Spleen (tissue), 11 donors: ENCODE results near the gene GUCY1A2. TPM values are rescaled to one million over a fixed set of nuclear protein-coding genes. Genes with fewer than 3 reads are reported as not detected.
A peak's percentile ranks its signal among the peaks of the same experiment; 100 is the strongest.

Source experiments
- DNase-seq: peaks from one replicate; pipeline ENCODE4 v3.0.0-alpha.2; 2020
- H3K27ac ChIP-seq, 8 donors: fragments of 200-600 bp; sonication (generic) in 7 of 8; 1 replicate in 4 of 8; 2 replicates in 4 of 8; pipeline versions ENCODE4 v1.5.0 to v1.8.0; 2016 to 2021; ENCODE audit warnings: inconsistent platforms in 4 of 8, mild to moderate bottlenecking in 4 of 8, moderate library complexity in 1 of 8
- H3K27me3 ChIP-seq, 7 donors: fragments of 200-600 bp; sonication (generic) in 6 of 7; replicated peaks in 1 of 7; 1 replicate in 4 of 7; 2 replicates in 3 of 7; pipeline versions ENCODE4 v1.5.0 to v1.8.0; 2016 to 2021; ENCODE audit warnings: inconsistent platforms in 3 of 7, mild to moderate bottlenecking in 1 of 7
- H3K36me3 ChIP-seq, 6 donors: fragments of 200-600 bp; sonication (generic) in 5 of 6; 1 replicate in 4 of 6; 2 replicates in 2 of 6; pipeline versions ENCODE4 v1.5.0 to v1.8.0; 2016 to 2021; ENCODE audit warnings: inconsistent platforms in 2 of 6
- H3K4me1 ChIP-seq, 6 donors: fragments of 200-600 bp; sonication (generic) in 5 of 6; 1 replicate in 3 of 6; 2 replicates in 3 of 6; pipeline versions ENCODE4 v1.5.0 to v1.8.0; 2016 to 2021; ENCODE audit warnings: inconsistent platforms in 3 of 6
- H3K4me3 ChIP-seq, 8 donors: fragments of 200-600 bp; sonication (generic) in 7 of 8; 1 replicate in 4 of 8; 2 replicates in 4 of 8; pipeline versions ENCODE4 v1.5.0 to v1.8.0; 2016 to 2021; ENCODE audit warnings: inconsistent platforms in 4 of 8, mild to moderate bottlenecking in 4 of 8, moderate library complexity in 2 of 8
- H3K9me3 ChIP-seq, 8 donors: fragments of 200-600 bp; sonication (generic) in 7 of 8; 1 replicate in 4 of 8; 2 replicates in 4 of 8; pipeline versions ENCODE4 v1.5.0 to v1.8.0; 2016 to 2021; ENCODE audit warnings: inconsistent platforms in 4 of 8
- CTCF ChIP-seq, 11 experiments: fragments of 200-600 bp in 7 of 11; fragments of 450-650 bp in 4 of 11; sonication (generic) in 4 of 11; IDR thresholded peaks in 8 of 11; conservative IDR thresholded peaks in 3 of 11; 1 replicate in 7 of 11; 2 replicates in 4 of 11; pipeline versions ENCODE4 v1.4.0 to v1.8.0; 2016 to 2021; ENCODE audit warnings: antibody characterized with exemption in 11 of 11, inconsistent platforms in 4 of 11, mild to moderate bottlenecking in 1 of 11
- POLR2A ChIP-seq, 3 donors: fragments of 450-650 bp; IDR thresholded peaks; one replicate each; pipeline ENCODE4 v1.5.1; 2017; ENCODE audit warnings: antibody characterized with exemption in 3 of 3, mild to moderate bottlenecking in 1 of 3
- POLR2AphosphoS5 ChIP-seq, 3 donors: sonication (generic); formaldehyde crosslinking; IDR thresholded peaks; one replicate each; pipeline ENCODE4 v1.5.1; 2017; ENCODE audit warnings: antibody characterized with exemption in 3 of 3
- WGBS, 5 donors: extraction: QIAGEN DNeasy Blood & Tissue Kit in 3 of 5; methylation state at CpG; one replicate each; pipeline versions ENCODE4 v1.1.5 to v1.1.7; 2013 to 2018; 5-methylcytosine and 5-hydroxymethylcytosine counted together
- intact Hi-C: fragments of 100-400 bp; cut with DNase I; formaldehyde crosslinking; loops from one replicate; pipeline ENCODE4 v1.15.0; 2023; ENCODE audit warnings: low total_unique reads
- polyA plus RNA-seq, 3 donors: library from polyadenylated mRNA; stranded (reverse); fragments of 200-250 nt; gene quantifications; one replicate each; pipeline ENCODE4 v1.2.1, GENCODE V29; 2013
- total RNA-seq, 7 donors: library from RNA; depleted of rRNA in 3 of 7; stranded (reverse); fragments of >200 nt in 3 of 7; fragmentation: NEBNext Ultra II Directional in 4 of 7; extraction: Animal tissue kit (Norgen Biotek cat#: 25700) in 4 of 7; gene quantifications; one replicate each; pipeline versions ENCODE4 v1.1.0 to v1.2.1, GENCODE V29; 2016 to 2021
- donor health status: healthy with polysubstance abuse.
- donor health status: DM: no; HTN: no; CAD: no; lungs with moderate emphysema.
- donor health status: DM: no; HTN: no; CAD: no.
- donor health status: Bipolar disorder and iron deficiency.
- donor health status: healthy.
- donor health status: DM: no; HTN: no; CAD: no.
- donor health status: DM: yes; HTN: yes; CAD: no.

GUCY1A2 gene
- total and polyA plus RNA-seq, 10 donors: 0.32 to 64.0 (median 17.6) TPM

GRCh38 chr11:106959800-106960199 lies 58.5 kb downstream of the GUCY1A2 start:
- intact Hi-C loops: no loop called here
- Histone ChIP-seq H3K9me3 (peaks cover 0 to 10% (median 0%) of the 10 kb centered on the region in 8 donors), H3K36me3 (no peaks in the 10 kb centered on the region), H3K27ac (peak overlapping the region in 1 of 8 donors; percentile 22), H3K27me3 (no peaks in the 10 kb centered on the region), H3K4me1 (peaks cover 0 to 2% (median 0%) of the 10 kb centered on the region in 6 donors), H3K4me3 (no peak overlapping the region)
- 73 to 88% (median 78%) methylated on average over 1 of the region's 1 CpG for WGBS, 5 donors
- no peak for DNase-seq
- TF ChIP-seq POLR2AphosphoS5 (IDR thresholded peaks at IDR 0.05) (no peak), CTCF (IDR thresholded peaks at IDR 0.05 in 8 of 11, conservative IDR thresholded peaks at IDR 0.05 in 3 of 11) (no peak), POLR2A (IDR thresholded peaks at IDR 0.05) (no peak)

GRCh38 chr11:106959386-106959785 lies 58.9 kb downstream of the GUCY1A2 start:
- TF ChIP-seq POLR2AphosphoS5 (IDR thresholded peaks at IDR 0.05): no peak
- no peak for TF ChIP-seq CTCF (IDR thresholded peaks at IDR 0.05 in 8 of 11, conservative IDR thresholded peaks at IDR 0.05 in 3 of 11)
- TF ChIP-seq POLR2A (IDR thresholded peaks at IDR 0.05): no peak
- Histone ChIP-seq H3K27me3 (no peaks in the 10 kb centered on the region), H3K4me3 (no peak overlapping the region), H3K27ac (peak overlapping the region in 2 of 8 donors; percentile 22 to 36), H3K4me1 (peaks cover 0 to 2% (median 0%) of the 10 kb centered on the region in 6 donors), H3K36me3 (no peaks in the 10 kb centered on the region), H3K9me3 (peaks cover 0 to 10% (median 0%) of the 10 kb centered on the region in 8 donors)
- intact Hi-C loops: no loop called here
- no peak for DNase-seq
- 83 to 92% (median 88%) methylated on average over 3 of the region's 3 CpGs for WGBS, 5 donors

GRCh38 chr11:106958517-106959248 lies 59.6 kb downstream of the GUCY1A2 start:
- Histone ChIP-seq H3K4me1 (peaks cover 0 to 2% (median 0%) of the 10 kb centered on the region in 6 donors), H3K36me3 (no peaks in the 10 kb centered on the region), H3K27me3 (no peaks in the 10 kb centered on the region), H3K27ac (peak overlapping the region in 1 of 8 donors; percentile 36), H3K4me3 (no peak overlapping the region), H3K9me3 (peaks cover 0 to 10% (median 0%) of the 10 kb centered on the region in 8 donors)
- TF ChIP-seq POLR2A (IDR thresholded peaks at IDR 0.05): no peak
- TF ChIP-seq POLR2AphosphoS5 (IDR thresholded peaks at IDR 0.05): no peak
- no peak for TF ChIP-seq CTCF (IDR thresholded peaks at IDR 0.05 in 8 of 11, conservative IDR thresholded peaks at IDR 0.05 in 3 of 11)
- WGBS, 5 donors: 55 to 61% (median 57%) methylated on average over 7 of the region's 7 CpGs
- intact Hi-C loops: no loop called here
- no peak for DNase-seq

- H3K4me3 ChIP-seq: no peak overlapping the region
- intact Hi-C loops: no loop called here
These were observed 61.2 kb downstream of the GUCY1A2 start for GRCh38 chr11:106957030-106957482.

More at GRCh38 chr11:106957030-106957482, 61.2 kb downstream of the GUCY1A2 start:
- peaks cover 0 to 2% (median 0%) of the 10 kb centered on the region in 6 donors for H3K4me1 ChIP-seq
- H3K9me3 ChIP-seq: peaks cover 0 to 10% (median 0%) of the 10 kb centered on the region in 8 donors
- 82 to 93% (median 90%) methylated on average over 3 to 5 of the region's 5 CpGs for WGBS, 5 donors
- H3K36me3 ChIP-seq: no peaks in the 10 kb centered on the region
- no peaks in the 10 kb centered on the region for H3K27me3 ChIP-seq
- H3K27ac ChIP-seq: no peak overlapping the region
- no peak for DNase-seq
- no peak for TF ChIP-seq CTCF (IDR thresholded peaks at IDR 0.05 in 8 of 11, conservative IDR thresholded peaks at IDR 0.05 in 3 of 11)
- TF ChIP-seq POLR2A (IDR thresholded peaks at IDR 0.05): no peak
- TF ChIP-seq POLR2AphosphoS5 (IDR thresholded peaks at IDR 0.05): no peak
